OCI-M2 (cell line): ENCODE results near the gene SIRT7.

Experiments
- DNase-seq: peaks from one replicate; lab custom pipeline; 2025; ENCODE audit not compliant: unreplicated experiment; lab: John Stamatoyannopoulos, UW

The SIRT7 gene

GRCh38 chr17:81932333-81932983, 14.5 kb upstream of the SIRT7 start:
- no peak for DNase-seq

GRCh38 chr17:81931557-81932332, 13.8 kb upstream of the SIRT7 start:
- no peak for DNase-seq

GRCh38 chr17:81931189-81931556, 13.2 kb upstream of the SIRT7 start:
- DNase-seq, result no peak

GRCh38 chr17:81930142-81931125, 12.5 kb upstream of the SIRT7 start:
- no peak for DNase-seq

- no peak for DNase-seq
Observed at GRCh38 chr17:81929253-81930141, 11.5 kb upstream of the SIRT7 start.

GRCh38 chr17:81928544-81929252, 10.7 kb upstream of the SIRT7 start:
- no peak for DNase-seq

- peak; percentile 58 for DNase-seq
Observed at GRCh38 chr17:81927653-81928543, 9.9 kb upstream of the SIRT7 start, which contains the start of gene MAFG. Gene MAFG (minus strand): TSS chr17:81927735. CDS start chr17:81923185, 4,550 bp downstream.

- no peak for DNase-seq
Observed at GRCh38 chr17:81927152-81927652, 9.2 kb upstream of the SIRT7 start.

- DNase-seq, result no peak
Observed at GRCh38 chr17:81926451-81927151, 8.6 kb upstream of the SIRT7 start.

GRCh38 chr17:81925860-81926450, 8.0 kb upstream of the SIRT7 start:
- no peak for DNase-seq

GRCh38 chr17:81924557-81925532, 6.9 kb upstream of the SIRT7 start:
- no peak for DNase-seq

- DNase-seq, result peak; percentile 46
Observed at GRCh38 chr17:81923302-81924260, 5.6 kb upstream of the SIRT7 start.

GRCh38 chr17:81922566-81923301, 4.8 kb upstream of the SIRT7 start:
- no peak for DNase-seq

GRCh38 chr17:81921996-81922565, 4.1 kb upstream of the SIRT7 start:
- no peak for DNase-seq
